CD4-positive, alpha-beta memory T cell (primary cell): Measurements from ENCODE around the gene RASSF6. TPM values are rescaled to one million over a fixed set of nuclear protein-coding genes. Genes with fewer than 3 reads are reported as not detected.

Experiments used
- CTCF ChIA-PET: fragments of 350-600 bp; sonication (Branson Sonifier 250); formaldehyde crosslinking; loops from one replicate; lab custom pipeline; 2021; ENCODE audit warnings: inconsistent platforms; ENCODE audit not compliant: partially characterized antibody; lab: Charles Lee
- POLR2A ChIA-PET: fragments of 350-600 bp; sonication (Branson Sonifier 250); formaldehyde crosslinking; loops from one replicate; lab custom pipeline; 2021; ENCODE audit not compliant: partially characterized antibody; lab: Charles Lee
- DNase-seq, 5 donors: peaks; one replicate each; pipeline versions ENCODE4 v3.0.0 to v3.0.0-alpha.2; 2020 to 2022; ENCODE audit warnings: mixed read lengths in 1 of 5
- H3K27ac ChIP-seq: one replicate; pipeline ENCODE4 v1.7.0; 2013; ENCODE audit warnings: low read depth, low read length
- H3K27me3 ChIP-seq: 2 replicates; pipeline ENCODE4 v1.7.0; 2013; ENCODE audit warnings: mild to moderate bottlenecking, low read length, moderate library complexity; ENCODE audit not compliant: insufficient read depth
- H3K36me3 ChIP-seq: 2 replicates; pipeline ENCODE4 v1.7.0; 2013; ENCODE audit warnings: mild to moderate bottlenecking, low read length, moderate library complexity; ENCODE audit not compliant: insufficient read depth
- H3K4me1 ChIP-seq: 2 replicates; pipeline ENCODE4 v1.7.0; 2013; ENCODE audit warnings: mild to moderate bottlenecking, low read length, moderate library complexity; ENCODE audit not compliant: insufficient read depth
- H3K4me3 ChIP-seq, 2 donors: one replicate each; pipeline ENCODE4 v1.7.0; 2013; ENCODE audit warnings: low read length in 2 of 2, mild to moderate bottlenecking in 1 of 2
- H3K9me3 ChIP-seq, 2 donors: one replicate each; pipeline ENCODE4 v1.7.0; 2013; ENCODE audit warnings: low read length in 2 of 2, control low read depth in 1 of 2; ENCODE audit not compliant: control insufficient read depth in 1 of 2
- H3K27ac Mint-ChIP-seq, 7 donors: one replicate each; pipeline ENCODE4 v1.8.0; 2020 to 2021; ENCODE audit warnings: mixed read lengths in 7 of 7, mild to moderate bottlenecking in 6 of 7, inconsistent platforms in 3 of 7, moderate library complexity in 3 of 7
- H3K27me3 Mint-ChIP-seq, 2 donors: one replicate each; pipeline ENCODE4 v1.8.0; 2020 to 2021; ENCODE audit warnings: mixed read lengths in 2 of 2
- H3K36me3 Mint-ChIP-seq, 2 donors: one replicate each; pipeline ENCODE4 v1.8.0; 2020 to 2021; ENCODE audit warnings: mixed read lengths in 2 of 2, inconsistent platforms in 1 of 2, mild to moderate bottlenecking in 1 of 2
- H3K4me1 Mint-ChIP-seq, 4 donors: one replicate each; pipeline ENCODE4 v1.8.0; 2020 to 2021; ENCODE audit warnings: mixed read lengths in 4 of 4, mild to moderate bottlenecking in 1 of 4
- H3K4me3 Mint-ChIP-seq, 8 donors: one replicate each; pipeline ENCODE4 v1.8.0; 2020 to 2021; ENCODE audit warnings: mixed read lengths in 8 of 8, mild to moderate bottlenecking in 7 of 8, moderate library complexity in 6 of 8, inconsistent platforms in 3 of 8
- H3K9me3 Mint-ChIP-seq, 8 donors: one replicate each; pipeline ENCODE4 v1.8.0; 2020 to 2021; ENCODE audit warnings: mixed read lengths in 8 of 8, mild to moderate bottlenecking in 5 of 8, inconsistent platforms in 3 of 8, moderate library complexity in 1 of 8
- intact Hi-C: fragments of 100-400 bp; cut with micrococcal nuclease; formaldehyde crosslinking; loops from one replicate; pipeline ENCODE4 v1.15.1; 2023
- polyA plus RNA-seq, 2 donors: library from polyadenylated mRNA; unstranded; fragments of 300-500 nt; fragmentation: Illumina TruSeq; gene quantifications; one replicate each; pipeline ENCODE4 v1.2.3, GENCODE V29; 2021
- total RNA-seq, 2 experiments: library from RNA; stranded (reverse); gene quantifications; one replicate each; pipeline ENCODE4 v1.2.3, GENCODE V29; 2021

RASSF6 gene
- total and polyA plus RNA-seq, 4 experiments from 2014 or later, result 0.81 to 2.2 (median 1.0) TPM

- no peak overlapping the region for H3K27ac Mint-ChIP-seq
- CTCF ChIA-PET, result no interaction called here
- Histone ChIP-seq H3K4me3 (no peak overlapping the region), H3K9me3 (no peaks in the 10 kb centered on the region), H3K27me3 (no peaks in the 10 kb centered on the region), H3K4me1 (no peaks in the 10 kb centered on the region), H3K27ac (no peak overlapping the region), H3K36me3 (no peaks in the 10 kb centered on the region)
- DNase-seq, result no peak
- H3K4me3 Mint-ChIP-seq, result no peak overlapping the region
- peaks cover 0 to 4% (median 0%) of the 10 kb centered on the region in 8 donors for H3K9me3 Mint-ChIP-seq
- peaks cover 0 to 4% of the 10 kb centered on the region in 2 donors for H3K27me3 Mint-ChIP-seq
- intact Hi-C loops, result no loop called here
- POLR2A ChIA-PET, result no interaction called here
- peaks cover 0 to 1% (median 0%) of the 10 kb centered on the region in 4 donors for H3K4me1 Mint-ChIP-seq
- H3K36me3 Mint-ChIP-seq, result no peaks in the 10 kb centered on the region
Measured at GRCh38 chr4:73613130-73613529, 7.1 kb downstream of the RASSF6 start.

GRCh38 chr4:73612032-73612431, 8.2 kb downstream of the RASSF6 start:
- peaks cover 0 to 4% of the 10 kb centered on the region in 2 donors for H3K27me3 Mint-ChIP-seq
- H3K36me3 ChIP-seq, result no peaks in the 10 kb centered on the region
- no peaks in the 10 kb centered on the region for H3K9me3 ChIP-seq
- H3K4me1 ChIP-seq, result peaks cover 6% of the 10 kb centered on the region
- no peaks in the 10 kb centered on the region for H3K27me3 ChIP-seq
- no peak overlapping the region for H3K4me3 Mint-ChIP-seq
- H3K9me3 Mint-ChIP-seq, result peaks cover 0 to 4% (median 0%) of the 10 kb centered on the region in 8 donors
- DNase-seq, result no peak
- H3K4me3 ChIP-seq, result no peak overlapping the region
- ChIA-PET CTCF (no interaction called here), POLR2A (no interaction called here)
- intact Hi-C loops, result no loop called here
- no peaks in the 10 kb centered on the region for H3K36me3 Mint-ChIP-seq
- no peak overlapping the region for H3K27ac Mint-ChIP-seq
- H3K4me1 Mint-ChIP-seq, result peaks cover 4 to 6% (median 5%) of the 10 kb centered on the region in 4 donors
- no peak overlapping the region for H3K27ac ChIP-seq

GRCh38 chr4:73609706-73610105, 10.5 kb downstream of the RASSF6 start:
- peak overlapping the region in 1 of 7 donors; percentile 38 for H3K27ac Mint-ChIP-seq
- peaks cover 14 to 21% (median 16%) of the 10 kb centered on the region in 4 donors for H3K4me1 Mint-ChIP-seq
- peaks cover 0 to 4% of the 10 kb centered on the region in 2 donors for H3K27me3 Mint-ChIP-seq
- Histone ChIP-seq H3K27me3 (no peaks in the 10 kb centered on the region), H3K4me3 (no peak overlapping the region), H3K4me1 (peaks cover 17% of the 10 kb centered on the region), H3K36me3 (no peaks in the 10 kb centered on the region), H3K9me3 (no peaks in the 10 kb centered on the region), H3K27ac (no peak overlapping the region)
- DNase-seq, result no peak
- ChIA-PET CTCF (no interaction called here), POLR2A (no interaction called here)
- intact Hi-C loops, result no loop called here
- H3K36me3 Mint-ChIP-seq, result no peaks in the 10 kb centered on the region
- no peak overlapping the region for H3K4me3 Mint-ChIP-seq
- peaks cover 0 to 4% (median 0%) of the 10 kb centered on the region in 8 donors for H3K9me3 Mint-ChIP-seq

- Histone ChIP-seq H3K36me3 (no peaks in the 10 kb centered on the region), H3K4me1 (peaks cover 17% of the 10 kb centered on the region), H3K27ac (no peak overlapping the region), H3K4me3 (no peak overlapping the region), H3K27me3 (no peaks in the 10 kb centered on the region), H3K9me3 (no peaks in the 10 kb centered on the region)
- peaks cover 0 to 4% (median 0%) of the 10 kb centered on the region in 8 donors for H3K9me3 Mint-ChIP-seq
- CTCF ChIA-PET, result no interaction called here
- H3K4me1 Mint-ChIP-seq, result peaks cover 14 to 21% (median 16%) of the 10 kb centered on the region in 4 donors
- H3K4me3 Mint-ChIP-seq, result no peak overlapping the region
- DNase-seq, result no peak
- peak overlapping the region in 1 of 7 donors; percentile 38 for H3K27ac Mint-ChIP-seq
- intact Hi-C loops, result no loop called here
- peaks cover 0 to 4% of the 10 kb centered on the region in 2 donors for H3K27me3 Mint-ChIP-seq
- no peaks in the 10 kb centered on the region for H3K36me3 Mint-ChIP-seq
- POLR2A ChIA-PET, result no interaction called here
Measured at GRCh38 chr4:73608689-73609594, 11.3 kb downstream of the RASSF6 start.

DNA sequence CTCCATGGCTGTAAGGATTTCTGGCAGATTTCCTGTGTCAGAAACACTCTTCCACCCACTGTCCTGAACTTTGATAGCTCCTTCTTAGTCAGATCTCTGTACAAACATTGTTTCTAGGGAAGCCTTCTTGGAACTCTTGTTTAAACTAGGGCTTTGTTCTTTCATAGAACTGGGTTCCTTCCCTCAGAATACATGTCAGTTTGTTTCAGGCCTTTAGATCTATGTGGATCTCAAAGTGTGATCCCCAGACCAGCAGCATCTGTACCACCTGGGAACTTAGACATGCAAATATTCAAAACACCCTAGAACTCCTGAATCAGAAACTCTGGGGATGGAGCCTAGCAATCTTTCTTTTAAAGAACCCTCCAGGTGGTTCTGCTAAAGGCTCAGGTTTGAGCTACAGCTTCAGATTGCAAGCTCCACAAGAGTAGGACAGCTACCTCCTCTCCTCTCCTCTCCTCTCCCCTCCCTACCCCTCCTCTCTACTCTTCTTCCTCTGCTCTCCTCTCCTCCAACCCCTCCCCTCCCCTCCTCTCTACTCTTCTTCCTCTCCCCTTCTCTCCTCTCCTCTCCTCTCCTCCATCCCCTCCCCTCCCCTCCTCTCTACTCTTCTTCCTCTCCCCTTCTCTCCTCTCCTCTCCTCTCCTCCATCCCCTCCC, 12.7 kb downstream of the RASSF6 start:
- ChIA-PET CTCF (interaction anchor here (0.9 kb wide), 1 partner anchor 22 kb away, joined by 3 read pairs; no protein-coding TSS in a partner anchor), POLR2A (no interaction called here)
- H3K36me3 Mint-ChIP-seq, result no peaks in the 10 kb centered on the region
- DNase-seq, result no peak
- Histone ChIP-seq H3K36me3 (no peaks in the 10 kb centered on the region), H3K4me1 (peaks cover 17% of the 10 kb centered on the region), H3K27ac (no peak overlapping the region), H3K27me3 (no peaks in the 10 kb centered on the region), H3K9me3 (no peaks in the 10 kb centered on the region), H3K4me3 (no peak overlapping the region)
- peak overlapping the region in 2 of 7 donors; percentile 0 to 87 for H3K27ac Mint-ChIP-seq
- peaks cover 0 to 4% of the 10 kb centered on the region in 2 donors for H3K27me3 Mint-ChIP-seq
- intact Hi-C loops, result no loop called here
- H3K4me3 Mint-ChIP-seq, result peak overlapping the region in 4 of 8 donors; percentile 0 to 58 (median 20)
- peaks cover 0 to 4% (median 0%) of the 10 kb centered on the region in 8 donors for H3K9me3 Mint-ChIP-seq
- H3K4me1 Mint-ChIP-seq, result peaks cover 14 to 21% (median 16%) of the 10 kb centered on the region in 4 donors

- no peak overlapping the region for H3K4me3 ChIP-seq
Measured at GRCh38 chr4:73606465-73606974, 13.7 kb downstream of the RASSF6 start.

More at GRCh38 chr4:73606465-73606974, 13.7 kb downstream of the RASSF6 start:
- ChIA-PET CTCF (interaction anchor here (1.0 kb wide), 1 partner anchor 48 kb away, joined by 3 read pairs; no protein-coding TSS in a partner anchor), POLR2A (interaction anchor here (1.1 kb wide), 1 partner anchor 11 kb away, joined by 3 read pairs; no protein-coding TSS in a partner anchor)
- H3K36me3 Mint-ChIP-seq, result no peaks in the 10 kb centered on the region
- peak overlapping the region in 6 of 8 donors; percentile 1 to 48 (median 18) for H3K4me3 Mint-ChIP-seq
- peaks cover 14 to 21% (median 16%) of the 10 kb centered on the region in 4 donors for H3K4me1 Mint-ChIP-seq
- Histone ChIP-seq H3K9me3 (no peaks in the 10 kb centered on the region), H3K36me3 (no peaks in the 10 kb centered on the region), H3K27ac (no peak overlapping the region), H3K27me3 (no peaks in the 10 kb centered on the region), H3K4me1 (peaks cover 17% of the 10 kb centered on the region)
- peak in 2 of 5 donors; percentile 4 to 6 for DNase-seq
- peak overlapping the region in 1 of 7 donors; percentile 7 for H3K27ac Mint-ChIP-seq
- H3K27me3 Mint-ChIP-seq, result peaks cover 0 to 6% of the 10 kb centered on the region in 2 donors
- peaks cover 0 to 4% (median 0%) of the 10 kb centered on the region in 8 donors for H3K9me3 Mint-ChIP-seq
- intact Hi-C loops, result no loop called here
